ENCODE data around the gene RPS28. TPM values are rescaled to one million over a fixed set of nuclear protein-coding genes. Genes with fewer than 3 reads are reported as not detected.
"Not testable (repeated sequence)": the region's sequence is repeated elsewhere in the genome, so short reads cannot be mapped to it uniquely, and the experiment has no call there.

The RPS28 gene
- total RNA-seq, 1 experiment from 2014 or later: 2,594 TPM

DNA sequence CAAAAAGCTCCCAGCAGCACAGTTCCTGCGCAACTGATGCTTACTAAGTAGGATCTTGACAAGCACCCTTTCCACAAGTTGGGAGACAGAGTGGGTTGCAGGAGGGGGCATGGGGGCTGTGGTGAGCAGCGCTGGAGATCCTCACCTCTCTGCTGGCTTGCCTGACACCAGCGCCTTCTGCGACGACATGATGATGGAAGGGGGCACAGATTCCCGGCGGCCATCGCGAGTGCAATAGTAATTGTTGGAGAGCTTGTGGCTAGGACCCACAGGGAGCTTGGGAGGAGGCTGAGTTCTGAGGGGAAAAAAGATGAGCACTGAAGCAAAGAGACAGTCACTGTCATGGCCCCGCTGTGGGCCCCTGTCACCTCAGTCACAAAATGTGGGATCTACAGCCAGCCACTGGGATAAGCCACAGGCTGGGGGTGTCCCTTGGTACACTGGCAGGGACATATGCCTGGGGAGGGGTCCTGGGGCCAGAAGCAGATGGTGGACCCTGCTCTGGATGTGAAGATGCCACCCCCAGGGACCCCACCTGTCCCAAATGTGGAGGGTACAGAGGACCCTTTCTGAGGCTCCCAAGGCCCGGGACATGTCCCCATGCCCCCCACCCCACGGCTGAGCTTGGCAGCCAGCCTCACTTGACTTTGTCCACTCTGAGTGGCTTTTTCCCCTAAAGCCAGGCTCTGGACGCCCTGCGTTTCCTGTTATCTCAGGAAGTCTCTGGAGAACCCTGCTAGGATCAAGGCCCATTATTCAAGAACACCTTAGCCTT, 4.8 kb upstream of the RPS28 start:
- Histone ChIP-seq H2AFZ (ENCODE audit: low read length) (no peak overlapping the region), H3K4me3 (ENCODE audit: low read length) (no peak overlapping the region), H3K27ac (ENCODE audit: low read length) (no peak overlapping the region), H4K20me1 (ENCODE audit: low read length) (peaks cover under 1% of the 10 kb centered on the region; the same call in 1 of the 2 replicates), H3K9me3 (ENCODE audit: low read length) (no peaks in the 10 kb centered on the region), H3K79me2 (ENCODE audit: low read length) (peaks cover 24% of the 10 kb centered on the region), H3K9me2 (replicated peaks; ENCODE audit: low read length) (no peaks in the 10 kb centered on the region), H3K27me3 (ENCODE audit: low read length) (no peaks in the 10 kb centered on the region), H3K4me2 (ENCODE audit: low read length) (no peak overlapping the region), H3K4me1 (ENCODE audit: insufficient read depth, low read length) (peaks cover 16% of the 10 kb centered on the region), H3K36me3 (ENCODE audit: low read depth, low read length) (peaks cover 2% of the 10 kb centered on the region; the same call in 1 of the 2 replicates), H3K9ac (ENCODE audit: low read length) (no peak overlapping the region), H3F3A (ENCODE audit: low read length, unreplicated experiment) (no peaks in the 10 kb centered on the region)
- TF ChIP-seq EZH2 (IDR thresholded peaks at IDR 0.05; ENCODE audit: low read length, unreplicated experiment) (no peak), EZH2phosphoT487 (IDR thresholded peaks at IDR 0.05; ENCODE audit: borderline replicate concordance, low read length) (no peak)
- TF ChIP-seq, protein P1, sequence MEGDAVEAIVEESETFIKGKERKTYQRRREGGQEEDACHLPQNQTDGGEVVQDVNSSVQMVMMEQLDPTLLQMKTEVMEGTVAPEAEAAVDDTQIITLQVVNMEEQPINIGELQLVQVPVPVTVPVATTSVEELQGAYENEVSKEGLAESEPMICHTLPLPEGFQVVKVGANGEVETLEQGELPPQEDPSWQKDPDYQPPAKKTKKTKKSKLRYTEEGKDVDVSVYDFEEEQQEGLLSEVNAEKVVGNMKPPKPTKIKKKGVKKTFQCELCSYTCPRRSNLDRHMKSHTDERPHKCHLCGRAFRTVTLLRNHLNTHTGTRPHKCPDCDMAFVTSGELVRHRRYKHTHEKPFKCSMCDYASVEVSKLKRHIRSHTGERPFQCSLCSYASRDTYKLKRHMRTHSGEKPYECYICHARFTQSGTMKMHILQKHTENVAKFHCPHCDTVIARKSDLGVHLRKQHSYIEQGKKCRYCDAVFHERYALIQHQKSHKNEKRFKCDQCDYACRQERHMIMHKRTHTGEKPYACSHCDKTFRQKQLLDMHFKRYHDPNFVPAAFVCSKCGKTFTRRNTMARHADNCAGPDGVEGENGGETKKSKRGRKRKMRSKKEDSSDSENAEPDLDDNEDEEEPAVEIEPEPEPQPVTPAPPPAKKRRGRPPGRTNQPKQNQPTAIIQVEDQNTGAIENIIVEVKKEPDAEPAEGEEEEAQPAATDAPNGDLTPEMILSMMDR (conservative IDR thresholded peaks at IDR 0.05; ENCODE audit: low read depth, low read length): no peak
- DNase-seq (no peak), ATAC-seq (no peak)
- CTCF ChIA-PET: no interaction called here
- no TSS peak for BruUV-seq (replicated peaks)
- intact Hi-C loops (cut with micrococcal nuclease): no loop called here
- POLR2A ChIA-PET (ENCODE audit: unreplicated experiment): no interaction called here

DNA sequence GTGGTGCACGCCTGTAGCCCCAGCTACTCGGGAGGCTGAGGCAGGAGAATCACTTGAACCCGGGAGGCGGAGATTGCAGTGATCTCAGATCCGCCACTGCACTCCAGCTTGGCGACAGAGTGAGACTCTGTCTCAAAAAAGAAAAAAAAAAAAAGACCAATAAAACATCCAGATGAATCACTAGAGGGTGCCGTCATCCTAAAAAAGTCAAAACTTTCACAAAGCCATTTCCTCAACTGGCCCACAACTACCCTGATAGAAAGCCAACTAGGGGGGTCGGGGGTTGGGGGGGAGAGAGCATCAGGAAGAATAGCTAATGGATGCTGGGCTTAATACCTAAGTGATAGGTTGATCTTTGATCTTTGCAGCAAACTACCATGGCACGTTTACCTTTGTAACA, 2.5 kb upstream of the RPS28 start:
- H3K27me3 ChIP-seq (ENCODE audit: low read length); intact Hi-C loops (cut with micrococcal nuclease); H3F3A ChIP-seq (ENCODE audit: low read length, unreplicated experiment); H3K9me2 ChIP-seq (replicated peaks; ENCODE audit: low read length); H3K9me3 ChIP-seq (ENCODE audit: low read length); H3K27ac ChIP-seq (ENCODE audit: low read length); BruUV-seq (replicated peaks); H3K4me3 ChIP-seq (ENCODE audit: low read length); ATAC-seq; H3K4me2 ChIP-seq (ENCODE audit: low read length); H3K9ac ChIP-seq (ENCODE audit: low read length); DNase-seq; H2AFZ ChIP-seq (ENCODE audit: low read length): not testable (repeated sequence)
- Histone ChIP-seq H3K79me2 (ENCODE audit: low read length) (peaks cover 43% of the 10 kb centered on the region), H3K4me1 (ENCODE audit: insufficient read depth, low read length) (peaks cover 19% of the 10 kb centered on the region), H4K20me1 (ENCODE audit: low read length) (peaks cover 22% of the 10 kb centered on the region), H3K36me3 (ENCODE audit: low read depth, low read length) (peaks cover 20% of the 10 kb centered on the region)
- TF ChIP-seq, protein P1 (conservative IDR thresholded peaks at IDR 0.05; ENCODE audit: low read depth, low read length): 0 out of 2 replicates have a peak, but pooled peaks have one; percentile 18
- ChIA-PET CTCF (interaction anchor here (0.6 kb wide), 1 partner anchor 398 kb away, joined by 6 read pairs; no protein-coding TSS in a partner anchor), POLR2A (ENCODE audit: unreplicated experiment) (interaction anchor here (0.7 kb wide), 1 partner anchor 671 kb away, joined by 7 read pairs; no protein-coding TSS in a partner anchor)

All from PC-3 (cell line).